H1 (cell line): ENCODE measurements around the gene VGLL4.

Experiments
- BACH1 ChIP-seq: IDR thresholded peaks from 2 replicates; pipeline ENCODE4 v1.6.1; 2012; ENCODE audit warnings: low read length, improper control_type of control experiment
- BRCA1 ChIP-seq: IDR thresholded peaks from 2 replicates; pipeline ENCODE4 v1.6.1; 2012; ENCODE audit warnings: low read depth, low read length, improper control_type of control experiment
- CHD2 ChIP-seq: IDR thresholded peaks from 2 replicates; pipeline ENCODE4 v1.6.1; 2012; ENCODE audit warnings: low read length, improper control_type of control experiment
- CTCF ChIP-seq, 3 experiments: IDR thresholded peaks; 1 replicate in 2 of 3; 2 replicates in 1 of 3; pipeline versions ENCODE4 v1.5.1 to v1.6.1; 2011; ENCODE audit warnings: low read length in 3 of 3, mild to moderate bottlenecking in 3 of 3, inconsistent platforms in 2 of 3, low read depth in 1 of 3, moderate library complexity in 1 of 3; ENCODE audit not compliant: insufficient read depth in 1 of 3; ENCODE audit errors: control extremely low read depth in 1 of 3
- EP300 ChIP-seq, 2 experiments: IDR thresholded peaks; 1 replicate in 1 of 2; 2 replicates in 1 of 2; pipeline ENCODE4 v1.6.1; 2011 to 2012; ENCODE audit warnings: low read depth in 2 of 2, low read length in 2 of 2, mild to moderate bottlenecking in 2 of 2, borderline replicate concordance in 1 of 2, inconsistent platforms in 1 of 2, moderate library complexity in 1 of 2
- HDAC2 ChIP-seq, 2 experiments: fragments of 300-600 bp in 1 of 2; sonication (generic) in 1 of 2; IDR thresholded peaks; 2 replicates each; pipeline ENCODE4 v1.6.1; 2011 to 2012; ENCODE audit warnings: low read depth in 2 of 2, low read length in 2 of 2, mild to moderate bottlenecking in 2 of 2, moderate library complexity in 2 of 2, borderline replicate concordance in 1 of 2, inconsistent platforms in 1 of 2
- JUND ChIP-seq: IDR thresholded peaks from 2 replicates; pipeline ENCODE4 v1.6.1; 2011; ENCODE audit warnings: mild to moderate bottlenecking, improper control_type of control experiment, low read length
- MAFK ChIP-seq: IDR thresholded peaks from 2 replicates; pipeline ENCODE4 v1.6.1; 2012; ENCODE audit warnings: low read depth, mild to moderate bottlenecking, improper control_type of control experiment, low read length
- POLR2A ChIP-seq, 2 experiments: IDR thresholded peaks; 1 replicate in 1 of 2; 2 replicates in 1 of 2; pipeline ENCODE4 v1.6.1; 2011; ENCODE audit warnings: low read depth in 2 of 2, low read length in 2 of 2, mild to moderate bottlenecking in 2 of 2; ENCODE audit errors: control extremely low read depth in 1 of 2
- RFX5 ChIP-seq: IDR thresholded peaks from 2 replicates; pipeline ENCODE4 v1.6.1; 2011; ENCODE audit warnings: low read depth, low read length, improper control_type of control experiment, borderline replicate concordance
- SIN3A ChIP-seq, 2 experiments: IDR thresholded peaks in 1 of 2; conservative IDR thresholded peaks in 1 of 2; 2 replicates each; pipeline ENCODE4 v1.6.1; 2011 to 2012; ENCODE audit warnings: low read length in 2 of 2, improper control_type of control experiment in 1 of 2, low read depth in 1 of 2, mild to moderate bottlenecking in 1 of 2
- SUZ12 ChIP-seq: fragments of 200-600 bp; sonication (generic); IDR thresholded peaks from 2 replicates; pipeline ENCODE4 v1.6.1; 2012; ENCODE audit warnings: mild to moderate bottlenecking, inconsistent platforms, low read length, moderate library complexity, mixed read lengths
- USF2 ChIP-seq: IDR thresholded peaks from 2 replicates; pipeline ENCODE4 v1.6.1; 2011; ENCODE audit warnings: low read length, improper control_type of control experiment
- YY1 ChIP-seq: IDR thresholded peaks from 2 replicates; pipeline ENCODE4 v1.6.1; 2011; ENCODE audit warnings: low read depth, mild to moderate bottlenecking, low read length

GRCh38 chr3:11542551-11542950 lies 101.2 kb downstream of the VGLL4 start:
- TF ChIP-seq MAFK (no peak), USF2 (no peak), CTCF (IDR thresholded peaks at IDR 0.05; ENCODE audit: control extremely low read depth in 1 of 3, insufficient read depth in 1 of 3, low read depth in 1 of 3, low read length in 3 of 3) (no peak), HDAC2 (IDR thresholded peaks at IDR 0.05; ENCODE audit: borderline replicate concordance in 1 of 2, low read depth in 2 of 2, low read length in 2 of 2) (no peak), POLR2A (IDR thresholded peaks at IDR 0.05; ENCODE audit: control extremely low read depth in 1 of 2, low read depth in 2 of 2, low read length in 2 of 2) (no peak), JUND (no peak), SIN3A (conservative IDR thresholded peaks at IDR 0.05 in 1 of 2, IDR thresholded peaks at IDR 0.05 in 1 of 2; ENCODE audit: low read depth in 1 of 2, low read length in 2 of 2) (no peak), RFX5 (no peak), CHD2 (no peak), EP300 (IDR thresholded peaks at IDR 0.05; ENCODE audit: borderline replicate concordance in 1 of 2, low read depth in 2 of 2, low read length in 2 of 2) (no peak), YY1 (no peak), BACH1 (no peak), SUZ12 (no peak), BRCA1 (no peak)
